ENCODE results near the gene PTPN7.

The PTPN7 gene

DNA sequence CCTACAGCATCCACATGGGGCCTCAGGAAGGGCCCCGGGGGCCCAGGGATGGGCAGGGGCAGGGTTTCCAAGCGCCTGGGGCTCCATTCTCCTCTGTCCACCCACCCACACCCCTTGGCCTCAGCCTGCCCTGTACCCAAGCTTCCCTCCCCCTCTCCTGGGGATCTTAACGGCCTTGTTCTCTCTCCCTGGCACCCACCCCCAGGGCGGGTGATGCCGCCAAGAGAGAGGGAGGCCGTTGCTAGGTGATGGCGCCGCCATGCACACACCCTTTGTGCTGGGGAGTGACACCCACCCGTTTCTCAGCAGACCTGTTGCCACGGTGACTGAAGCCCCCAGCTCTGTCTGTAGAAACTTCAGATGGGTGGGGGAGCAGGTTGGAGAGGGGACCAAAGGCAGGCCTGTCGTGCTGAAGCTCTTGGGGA is 30.1 kb downstream of the PTPN7 start:
- no peak overlapping the region for H3K4me3 ChIP-seq (replicated peaks in 1 of 2; ENCODE audit: low read depth in 2 of 2, low read length in 2 of 2)
- TF ChIP-seq, protein P1, sequence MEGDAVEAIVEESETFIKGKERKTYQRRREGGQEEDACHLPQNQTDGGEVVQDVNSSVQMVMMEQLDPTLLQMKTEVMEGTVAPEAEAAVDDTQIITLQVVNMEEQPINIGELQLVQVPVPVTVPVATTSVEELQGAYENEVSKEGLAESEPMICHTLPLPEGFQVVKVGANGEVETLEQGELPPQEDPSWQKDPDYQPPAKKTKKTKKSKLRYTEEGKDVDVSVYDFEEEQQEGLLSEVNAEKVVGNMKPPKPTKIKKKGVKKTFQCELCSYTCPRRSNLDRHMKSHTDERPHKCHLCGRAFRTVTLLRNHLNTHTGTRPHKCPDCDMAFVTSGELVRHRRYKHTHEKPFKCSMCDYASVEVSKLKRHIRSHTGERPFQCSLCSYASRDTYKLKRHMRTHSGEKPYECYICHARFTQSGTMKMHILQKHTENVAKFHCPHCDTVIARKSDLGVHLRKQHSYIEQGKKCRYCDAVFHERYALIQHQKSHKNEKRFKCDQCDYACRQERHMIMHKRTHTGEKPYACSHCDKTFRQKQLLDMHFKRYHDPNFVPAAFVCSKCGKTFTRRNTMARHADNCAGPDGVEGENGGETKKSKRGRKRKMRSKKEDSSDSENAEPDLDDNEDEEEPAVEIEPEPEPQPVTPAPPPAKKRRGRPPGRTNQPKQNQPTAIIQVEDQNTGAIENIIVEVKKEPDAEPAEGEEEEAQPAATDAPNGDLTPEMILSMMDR (IDR thresholded peaks at IDR 0.05; ENCODE audit: low read depth, low read length) = no peak
- no peak for DNase-seq (ENCODE audit: low read depth in 2 of 2)

DNA sequence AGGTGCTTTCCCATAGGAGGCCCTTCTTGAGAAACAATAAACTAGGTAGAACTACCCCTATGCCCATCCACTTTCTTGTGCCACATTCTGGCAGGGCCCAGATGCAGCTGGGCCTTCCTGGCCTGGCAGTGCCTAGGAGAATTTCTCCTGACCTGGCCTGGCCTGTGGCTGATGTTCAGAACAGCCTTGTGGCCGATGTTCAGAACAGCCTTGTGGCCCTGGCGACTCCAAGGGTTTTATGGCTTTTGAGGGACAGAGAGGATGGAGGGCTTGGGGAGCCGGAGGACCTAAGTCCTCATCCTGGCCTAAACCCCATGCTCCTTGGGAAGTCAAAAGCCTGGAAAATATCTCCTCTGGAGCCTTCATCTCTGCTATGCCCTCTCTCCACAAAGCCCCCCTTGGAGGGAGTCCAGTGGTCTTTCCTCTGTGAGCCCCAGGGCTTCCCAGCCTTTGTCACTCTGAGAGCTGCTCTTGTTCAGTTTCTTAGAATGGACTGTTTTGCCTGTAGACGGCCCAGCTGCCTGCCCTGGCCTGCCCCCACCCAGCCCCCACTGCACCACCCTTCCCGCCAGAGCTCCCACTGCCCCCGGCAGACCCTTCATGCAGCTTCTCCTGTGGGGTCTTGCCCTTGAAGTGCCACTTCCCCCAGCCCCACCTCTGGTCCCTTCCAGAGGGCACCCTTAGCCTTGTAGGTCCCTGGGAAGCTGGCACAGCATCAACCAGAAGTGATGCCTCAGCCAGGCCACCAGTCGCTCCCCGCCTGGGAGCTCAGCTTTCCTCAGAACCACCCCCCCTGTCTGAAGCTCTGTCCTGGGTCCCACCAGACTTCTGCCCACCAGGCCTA is 30.7 kb downstream of the PTPN7 start:
- no peak overlapping the region for H3K4me3 ChIP-seq (replicated peaks in 1 of 2; ENCODE audit: low read depth in 2 of 2, low read length in 2 of 2)
- DNase-seq (ENCODE audit: low read depth in 2 of 2) = no peak
- TF ChIP-seq, protein P1 (IDR thresholded peaks at IDR 0.05; ENCODE audit: low read depth, low read length) = no peak

DNA sequence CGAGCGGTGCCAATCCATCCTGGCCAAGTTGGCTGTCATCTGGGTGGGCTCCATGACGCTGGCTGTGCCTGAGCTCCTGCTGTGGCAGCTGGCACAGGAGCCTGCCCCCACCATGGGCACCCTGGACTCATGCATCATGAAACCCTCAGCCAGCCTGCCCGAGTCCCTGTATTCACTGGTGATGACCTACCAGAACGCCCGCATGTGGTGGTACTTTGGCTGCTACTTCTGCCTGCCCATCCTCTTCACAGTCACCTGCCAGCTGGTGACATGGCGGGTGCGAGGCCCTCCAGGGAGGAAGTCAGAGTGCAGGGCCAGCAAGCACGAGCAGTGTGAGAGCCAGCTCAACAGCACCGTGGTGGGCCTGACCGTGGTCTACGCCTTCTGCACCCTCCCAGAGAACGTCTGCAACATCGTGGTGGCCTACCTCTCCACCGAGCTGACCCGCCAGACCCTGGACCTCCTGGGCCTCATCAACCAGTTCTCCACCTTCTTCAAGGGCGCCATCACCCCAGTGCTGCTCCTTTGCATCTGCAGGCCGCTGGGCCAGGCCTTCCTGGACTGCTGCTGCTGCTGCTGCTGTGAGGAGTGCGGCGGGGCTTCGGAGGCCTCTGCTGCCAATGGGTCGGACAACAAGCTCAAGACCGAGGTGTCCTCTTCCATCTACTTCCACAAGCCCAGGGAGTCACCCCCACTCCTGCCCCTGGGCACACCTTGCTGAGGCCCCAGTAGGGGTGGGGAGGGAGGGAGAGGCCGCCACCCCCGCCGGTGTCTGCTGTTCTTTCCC is 32.4 kb downstream of the PTPN7 start:
- TF ChIP-seq, protein P1 (IDR thresholded peaks at IDR 0.05; ENCODE audit: low read depth, low read length) = no peak
- no peak for DNase-seq (ENCODE audit: low read depth in 2 of 2)

DNA sequence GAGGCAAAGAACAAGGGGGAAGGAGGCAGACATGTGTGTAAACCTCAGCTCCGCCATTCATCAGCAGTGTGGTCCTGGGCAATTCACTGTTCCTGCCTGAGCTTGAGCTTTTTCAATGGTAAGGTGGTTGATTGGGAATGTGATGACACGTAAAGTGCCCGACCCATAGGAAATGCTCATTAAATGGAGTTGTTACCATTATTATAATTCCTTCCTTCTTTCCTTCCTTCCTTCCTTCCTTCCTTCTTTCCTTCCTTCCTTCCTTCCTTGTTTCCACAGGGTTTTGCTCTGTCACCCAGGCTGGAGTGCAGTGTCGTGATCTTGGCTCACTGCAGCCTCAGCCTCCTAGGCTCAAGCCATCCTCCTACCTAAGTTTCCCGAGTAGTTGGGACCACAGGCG is 33.3 kb downstream of the PTPN7 start:
- DNase-seq (ENCODE audit: low read depth in 2 of 2) = no peak
- no peak overlapping the region for H3K4me3 ChIP-seq (replicated peaks in 1 of 2; ENCODE audit: low read depth in 2 of 2, low read length in 2 of 2)
- TF ChIP-seq, protein P1 (IDR thresholded peaks at IDR 0.05; ENCODE audit: low read depth, low read length) = no peak

More for the DNA sequence above, 32.4 kb downstream of the PTPN7 start:
- H3K4me3 ChIP-seq (replicated peaks in 1 of 2; ENCODE audit: low read depth in 2 of 2, low read length in 2 of 2) = no peak overlapping the region

DNA sequence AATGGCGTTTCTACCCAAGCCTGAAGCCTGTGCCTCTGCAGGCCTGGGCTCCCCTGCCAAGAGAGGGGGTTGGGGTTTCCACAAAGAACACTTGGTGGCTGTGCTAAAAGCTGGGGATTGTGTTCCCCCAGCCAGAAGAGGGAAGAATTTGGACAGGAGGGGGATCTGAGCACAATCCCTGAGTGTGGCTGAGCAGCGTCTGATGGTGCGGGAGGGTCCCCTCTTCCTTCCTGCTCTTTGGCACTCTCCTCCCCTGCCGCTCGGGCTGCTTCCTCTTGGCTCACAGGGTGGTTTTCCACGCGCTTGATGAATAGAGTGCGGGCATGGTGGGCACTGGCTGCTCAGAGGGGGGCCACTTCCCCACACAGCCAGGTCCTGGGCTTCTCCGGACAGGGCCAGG is 34.0 kb downstream of the PTPN7 start:
- no peak for DNase-seq (ENCODE audit: low read depth in 2 of 2)
- TF ChIP-seq, protein P1 (IDR thresholded peaks at IDR 0.05; ENCODE audit: low read depth, low read length) = no peak
- H3K4me3 ChIP-seq (replicated peaks in 1 of 2; ENCODE audit: low read depth in 2 of 2, low read length in 2 of 2) = no peak overlapping the region

DNA sequence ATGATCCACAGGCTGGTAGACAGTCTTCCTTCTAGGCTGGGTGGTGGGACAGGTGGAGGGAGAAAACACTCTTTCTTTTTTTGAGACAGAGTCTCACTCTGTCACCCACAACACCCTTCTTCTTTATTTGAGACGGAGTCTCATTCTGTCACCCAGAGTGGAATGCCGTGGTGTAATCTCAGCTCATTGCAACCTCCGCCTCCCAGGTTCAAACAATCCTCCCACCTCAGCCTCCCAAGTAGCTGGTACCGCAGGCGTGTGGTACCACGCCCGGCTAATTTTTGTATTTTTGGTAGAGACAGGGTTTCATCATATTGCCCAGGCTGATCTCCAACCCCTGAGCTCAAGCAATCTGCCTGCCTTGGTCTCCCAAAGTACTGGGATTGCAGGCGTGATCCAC is 34.8 kb downstream of the PTPN7 start:
- DNase-seq (ENCODE audit: low read depth in 2 of 2) = no peak
- TF ChIP-seq, protein P1 (IDR thresholded peaks at IDR 0.05; ENCODE audit: low read depth, low read length) = no peak
- H3K4me3 ChIP-seq (replicated peaks in 1 of 2; ENCODE audit: low read depth in 2 of 2, low read length in 2 of 2) = no peak overlapping the region

All from cardiac fibroblast (primary cell).